HG02938 (cell line): Measurements from ENCODE around the gene HDAC9.
A peak's percentile ranks its signal among the peaks of the same experiment; 100 is the strongest.

ENCODE experiments used
- ATAC-seq: cut with Tn5 transposase; IDR thresholded peaks from one replicate; pipeline ENCODE4 v1.9.1; 2021; ENCODE audit warnings: mild to moderate bottlenecking, moderate library complexity; ENCODE audit not compliant: unreplicated experiment

HDAC9 gene

DNA sequence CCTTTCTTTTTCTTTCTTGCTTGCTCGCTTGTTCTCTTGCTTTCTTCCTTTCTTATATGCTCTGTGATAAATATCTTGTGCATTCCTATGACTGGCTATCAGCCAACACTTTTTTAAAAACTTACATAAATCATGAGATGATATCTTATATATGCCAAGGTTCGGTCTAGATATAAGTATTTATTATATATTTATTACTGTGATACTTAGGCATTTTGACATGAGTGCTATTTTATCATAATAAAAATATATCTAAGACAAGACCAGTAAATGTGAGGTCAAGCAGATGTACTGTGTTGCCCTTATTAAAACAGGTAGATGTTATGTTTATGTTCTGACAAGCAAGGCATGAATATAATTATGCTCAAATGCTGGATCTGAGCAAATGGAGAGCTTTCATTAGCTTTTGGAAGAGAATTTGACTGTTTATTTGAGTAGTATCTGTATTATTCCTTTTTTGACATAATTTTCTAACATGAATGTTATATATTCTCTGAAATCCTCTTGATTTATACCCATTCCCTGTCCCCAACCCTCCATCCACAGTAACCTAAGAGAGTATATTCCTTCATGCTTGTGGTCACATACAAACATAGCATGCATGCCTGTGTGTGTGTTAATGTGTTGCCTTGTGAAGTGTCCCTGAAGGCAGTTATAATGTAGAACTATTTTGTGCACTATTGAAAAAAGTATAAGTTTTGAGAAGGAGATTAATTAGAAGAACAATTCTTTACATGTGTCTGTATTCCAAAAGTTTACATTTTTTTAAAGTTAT lies 158.0 kb downstream of the HDAC9 start:
- no peak for ATAC-seq

DNA sequence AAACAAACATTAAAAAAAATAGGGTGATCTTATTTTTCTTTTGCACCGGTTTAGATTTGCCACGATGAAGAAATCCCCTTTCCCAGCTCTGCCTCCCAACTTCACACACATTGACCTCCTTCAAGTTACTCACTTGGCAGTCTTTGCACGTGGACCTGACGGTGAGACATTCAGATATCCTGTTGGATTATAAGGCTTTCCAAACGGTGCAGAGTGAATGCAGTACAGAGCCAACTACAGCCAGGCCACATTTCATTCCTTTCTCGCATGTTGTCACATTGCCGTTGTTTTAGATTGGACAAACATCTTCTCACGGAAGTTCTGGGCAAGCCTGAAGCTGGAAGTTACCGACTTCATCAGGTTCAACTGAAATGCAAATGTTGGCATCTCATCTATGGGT lies 159.2 kb downstream of the HDAC9 start:
- ATAC-seq: no peak

DNA sequence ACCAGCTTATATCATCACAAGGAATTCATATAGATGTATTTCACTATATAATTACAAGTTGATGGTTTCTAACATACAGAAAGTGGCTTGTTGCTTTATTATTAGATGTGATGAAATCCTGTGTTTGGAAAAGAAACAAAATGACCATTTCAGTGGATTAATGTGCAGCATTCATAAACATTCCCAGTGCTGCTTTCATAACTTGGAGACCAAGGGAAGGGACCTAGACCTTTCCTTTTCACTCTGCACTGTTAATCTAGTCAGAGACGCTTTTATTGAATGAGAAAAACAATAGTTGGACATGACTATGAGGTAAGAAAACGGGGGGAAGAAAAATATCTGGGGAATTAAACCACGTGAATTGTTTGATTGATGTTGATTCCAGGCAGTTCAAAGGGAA lies 160.0 kb downstream of the HDAC9 start:
- ATAC-seq: no peak

DNA sequence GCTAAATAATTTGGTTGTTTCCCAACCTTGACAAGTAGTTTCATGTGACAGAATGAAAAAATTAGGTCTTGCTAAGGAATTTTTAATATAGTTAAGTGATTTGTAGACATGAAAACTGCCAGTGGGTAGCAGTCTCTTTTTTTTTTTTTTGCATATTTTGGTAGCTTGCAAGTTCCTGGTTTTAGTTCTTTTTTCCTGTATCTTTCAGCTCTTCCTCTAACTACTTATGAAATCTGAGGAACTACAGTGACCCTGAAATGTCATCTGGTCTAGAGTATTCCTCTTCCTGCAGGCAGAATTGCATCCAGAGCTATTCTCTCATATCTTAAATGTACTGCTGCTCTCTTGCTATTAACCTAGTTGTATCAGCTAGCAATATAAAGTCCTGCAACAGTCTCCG lies 160.4 kb downstream of the HDAC9 start:
- ATAC-seq: no peak

DNA sequence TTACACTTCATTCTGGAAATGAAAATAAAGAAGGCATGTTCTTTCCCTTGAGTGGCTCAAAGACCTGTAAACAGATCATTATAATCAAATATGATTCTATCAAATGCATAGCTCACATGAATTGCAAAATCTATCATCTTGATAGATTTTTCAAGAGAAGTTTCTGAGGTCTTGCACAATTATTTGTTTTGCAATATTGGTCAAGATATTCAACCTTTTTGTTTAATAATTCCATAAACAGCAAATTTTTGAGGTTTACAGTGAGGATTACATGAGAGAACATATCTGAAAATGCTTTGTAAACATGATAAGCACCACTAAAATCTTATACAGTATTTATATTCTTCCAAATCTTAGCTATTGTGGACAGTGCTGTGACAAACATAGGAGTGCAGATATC lies 160.8 kb downstream of the HDAC9 start:
- no peak for ATAC-seq

DNA sequence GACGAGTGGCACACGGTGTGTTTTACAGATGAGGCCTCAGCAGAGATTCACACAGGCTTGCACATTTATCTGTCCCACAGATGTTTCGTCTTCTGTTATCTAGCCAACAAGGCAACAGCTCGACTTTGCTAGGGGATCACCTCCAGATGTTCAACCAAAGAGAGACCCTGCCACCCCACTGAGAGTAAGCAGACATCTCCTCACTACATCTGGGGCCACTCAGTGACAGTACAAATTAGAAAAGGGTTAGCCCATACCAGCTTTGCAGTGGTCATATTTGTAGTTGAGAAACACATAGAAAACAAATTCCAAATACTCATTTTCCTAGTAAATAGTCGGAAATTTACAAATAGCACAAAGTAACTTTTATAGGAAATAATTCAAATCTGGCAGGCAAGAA lies 164.2 kb downstream of the HDAC9 start:
- ATAC-seq: no peak

DNA sequence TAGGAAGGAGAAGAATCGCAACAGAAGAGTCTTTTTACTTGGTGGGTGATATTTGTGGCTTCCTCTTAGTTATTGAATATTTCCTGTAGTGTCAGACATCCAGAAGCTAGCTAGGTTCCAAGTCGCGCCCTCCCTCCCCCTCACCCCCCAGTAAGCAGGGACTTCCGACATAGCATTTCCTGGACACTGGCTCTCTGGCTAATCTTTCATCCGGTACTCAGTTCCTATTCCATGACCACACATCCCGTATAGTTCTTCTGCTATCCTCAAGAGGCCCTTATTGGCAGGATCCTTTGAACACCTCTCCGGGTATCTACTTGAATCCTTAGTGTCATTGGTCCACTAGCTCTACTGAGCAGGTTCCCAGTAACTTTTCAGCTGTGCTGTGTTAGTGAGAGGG lies 167.8 kb downstream of the HDAC9 start:
- no peak for ATAC-seq

DNA sequence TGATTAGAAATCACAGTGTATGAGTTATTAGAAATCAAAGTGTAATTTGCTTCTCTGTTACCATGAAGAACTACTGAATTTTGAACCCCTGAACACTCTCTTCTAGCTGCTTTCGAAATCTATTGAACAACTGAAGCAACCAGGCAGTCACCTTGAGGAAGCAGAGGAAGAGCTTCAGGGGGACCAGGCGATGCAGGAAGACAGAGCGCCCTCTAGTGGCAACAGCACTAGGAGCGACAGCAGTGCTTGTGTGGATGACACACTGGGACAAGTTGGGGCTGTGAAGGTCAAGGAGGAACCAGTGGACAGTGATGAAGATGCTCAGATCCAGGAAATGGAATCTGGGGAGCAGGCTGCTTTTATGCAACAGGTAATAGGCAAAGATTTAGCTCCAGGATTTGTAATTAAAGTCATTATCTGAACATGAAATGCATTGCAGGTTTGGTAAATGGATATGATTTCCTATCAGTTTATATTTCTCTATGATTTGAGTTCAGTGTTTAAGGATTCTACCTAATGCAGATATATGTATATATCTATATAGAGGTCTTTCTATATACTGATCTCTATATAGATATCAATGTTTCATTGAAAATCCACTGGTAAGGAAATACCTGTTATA lies 170.7 kb downstream of the HDAC9 start:
- peak; percentile 99 for ATAC-seq

DNA sequence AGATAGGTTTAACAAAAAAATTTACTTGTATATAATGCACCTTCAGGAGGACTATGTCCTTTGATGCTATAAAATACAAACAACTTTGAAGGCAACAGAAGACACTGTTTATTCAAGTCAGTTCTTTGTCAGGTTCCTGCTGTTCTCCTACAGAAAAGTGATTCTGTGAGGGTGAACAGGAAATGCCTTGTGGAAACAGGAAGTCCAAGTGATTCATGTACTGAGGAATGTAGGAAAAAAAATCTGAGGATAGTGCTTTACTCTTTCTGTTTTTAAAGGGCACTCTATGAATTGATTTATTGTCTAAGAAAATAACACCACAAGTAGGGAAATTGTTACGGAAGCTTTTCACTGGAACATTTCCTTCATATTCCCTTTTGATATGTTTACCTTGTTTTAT lies 171.9 kb downstream of the HDAC9 start:
- ATAC-seq: no peak

DNA sequence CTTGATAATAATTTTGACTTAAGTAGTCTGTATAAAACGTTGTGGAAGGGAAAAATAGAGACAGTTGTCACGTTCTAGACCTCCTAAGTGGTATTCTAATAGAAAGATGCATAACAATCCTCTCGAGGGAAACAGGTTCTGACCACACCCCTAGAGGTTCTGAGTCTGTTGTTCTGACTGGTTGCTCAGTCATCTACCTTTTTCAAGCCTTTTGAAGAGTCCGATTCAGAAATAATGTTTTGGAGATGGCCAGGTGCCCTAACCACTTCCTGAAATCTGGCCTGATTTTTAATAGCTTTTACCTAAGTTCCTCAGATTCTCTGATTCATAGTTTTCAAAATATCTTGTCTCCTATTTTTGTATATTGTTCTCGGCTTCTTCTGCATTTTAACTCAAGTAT lies 175.6 kb downstream of the HDAC9 start:
- no peak for ATAC-seq

DNA sequence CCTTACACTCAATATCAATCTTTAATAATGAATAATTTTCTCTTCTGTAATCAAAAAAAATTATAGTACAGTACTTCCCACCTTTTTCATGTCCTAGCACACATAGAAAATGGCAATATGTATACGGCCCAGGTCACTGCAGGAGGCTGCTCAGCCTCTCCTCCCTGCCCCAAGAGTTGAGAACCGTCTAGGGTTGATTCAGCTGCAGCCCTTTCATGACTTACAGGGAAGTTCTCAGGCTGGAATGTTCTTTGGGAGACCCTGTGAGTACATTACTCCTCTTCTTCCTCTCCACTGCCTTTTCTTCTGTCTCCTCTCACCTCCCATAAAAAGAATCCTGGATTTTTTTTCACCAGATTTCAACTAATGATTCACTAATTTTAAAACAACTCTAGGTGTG lies 180.0 kb downstream of the HDAC9 start:
- ATAC-seq: no peak

DNA sequence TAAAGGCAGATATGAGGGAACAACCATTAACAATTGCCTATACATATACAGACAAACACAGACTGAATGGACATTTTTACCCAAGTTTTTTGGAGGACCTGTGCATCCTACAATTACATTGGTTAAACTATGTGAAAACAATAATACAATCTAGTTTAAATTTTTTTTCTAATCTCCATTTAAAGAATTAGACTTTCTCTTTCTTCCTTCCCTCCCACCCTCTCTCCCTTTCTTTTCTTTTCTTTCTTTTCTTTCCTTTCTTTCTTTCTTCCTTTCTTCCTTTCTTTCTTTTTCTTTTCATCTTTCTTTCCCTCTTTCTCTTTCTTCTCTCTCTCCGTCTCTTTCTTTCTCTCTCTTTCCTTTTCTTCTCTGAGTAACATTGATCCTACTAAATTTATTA lies 183.7 kb downstream of the HDAC9 start:
- ATAC-seq: no peak

DNA sequence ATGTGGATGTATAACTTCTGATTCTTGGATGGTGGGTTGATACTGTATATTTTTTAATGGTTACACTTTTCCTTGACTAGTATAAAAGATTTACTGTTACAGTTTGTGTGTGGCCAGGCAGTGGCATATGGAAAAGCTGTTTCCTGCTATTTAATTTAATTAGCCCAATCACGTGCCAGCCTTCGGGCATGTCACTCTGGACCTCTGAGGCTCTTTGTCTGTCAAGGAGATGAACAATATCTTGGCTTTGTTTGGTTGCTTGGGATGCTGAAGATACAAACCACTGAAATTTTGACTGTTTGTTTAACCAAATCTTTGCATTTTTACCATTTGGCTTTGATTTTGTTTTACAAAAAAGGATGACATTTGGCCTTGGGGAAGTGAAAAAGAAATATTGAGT lies 185.0 kb downstream of the HDAC9 start:
- no peak for ATAC-seq

DNA sequence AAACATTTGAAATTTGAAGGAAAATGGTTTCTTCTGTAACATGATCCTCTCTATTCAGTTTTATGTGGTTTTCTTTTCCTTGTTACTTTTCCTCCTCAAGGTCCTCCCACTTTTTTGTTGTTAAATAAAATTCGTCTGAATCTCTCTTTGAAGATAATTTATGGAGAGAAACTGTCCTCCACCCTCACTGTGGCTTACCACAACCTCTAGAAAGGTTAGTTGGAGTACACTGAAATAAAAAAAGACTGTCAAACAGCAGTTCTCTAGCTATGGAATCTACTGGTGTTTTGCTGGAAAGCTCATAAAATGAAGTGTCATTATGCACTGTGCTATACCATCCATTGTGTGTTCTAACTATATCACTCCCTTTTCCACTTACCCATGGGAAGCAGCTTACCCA lies 189.4 kb downstream of the HDAC9 start:
- no peak for ATAC-seq

DNA sequence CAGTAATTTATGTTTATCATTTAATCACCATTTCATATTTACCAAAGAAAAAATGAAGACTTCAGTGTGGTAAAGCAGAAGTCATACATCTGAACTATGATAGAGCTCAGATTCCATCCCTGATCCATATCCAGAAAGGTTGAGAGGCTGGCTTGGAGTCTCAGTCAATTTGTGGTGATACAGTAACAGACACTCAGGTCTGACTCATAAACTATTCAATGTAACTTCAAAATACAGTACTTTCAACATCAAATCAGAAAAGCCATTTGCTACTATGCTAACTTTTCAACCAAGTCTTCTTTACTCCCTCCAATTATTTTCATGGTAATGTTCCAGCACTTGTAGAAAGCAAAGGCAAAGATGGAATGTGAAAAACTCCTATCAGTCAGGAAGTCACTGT lies 190.4 kb downstream of the HDAC9 start:
- no peak for ATAC-seq

DNA sequence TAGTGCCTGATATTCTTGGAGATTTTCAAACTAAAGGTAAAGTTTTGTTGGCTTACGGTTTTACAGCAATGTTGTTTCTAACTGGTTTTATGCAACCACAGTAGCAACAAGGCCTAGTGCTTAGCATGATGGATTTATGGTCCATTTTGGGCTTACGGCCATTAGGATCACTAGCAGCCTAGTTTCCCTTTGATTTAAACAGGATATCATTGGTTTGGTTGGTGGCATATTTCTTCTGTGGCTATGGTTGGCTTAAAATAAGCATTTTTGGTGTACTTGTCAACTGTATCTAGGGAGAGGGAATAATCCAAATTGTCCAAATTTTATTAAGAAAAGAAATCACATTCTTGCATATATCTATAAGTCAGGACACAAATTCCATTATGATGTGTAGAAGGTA lies 194.0 kb downstream of the HDAC9 start:
- no peak for ATAC-seq

DNA sequence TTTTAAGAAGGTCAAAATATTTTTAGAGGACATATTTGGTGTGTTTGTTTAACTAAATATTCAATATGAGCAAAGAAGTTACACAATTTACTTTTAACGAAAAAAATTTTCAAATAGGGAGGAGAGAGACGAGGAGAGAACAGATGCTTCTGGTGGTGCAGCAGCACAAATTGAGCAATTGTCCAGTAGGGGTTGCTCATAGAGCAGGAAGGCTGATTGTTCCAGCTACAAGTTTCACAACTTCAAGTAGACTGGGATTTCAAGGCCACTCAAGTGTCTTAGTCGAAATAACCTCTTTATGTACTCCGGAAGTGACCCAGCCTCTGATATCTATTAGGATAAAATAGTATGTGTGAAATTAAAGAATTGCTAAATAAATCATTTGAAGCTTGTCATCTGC lies 197.9 kb downstream of the HDAC9 start:
- ATAC-seq: no peak

DNA sequence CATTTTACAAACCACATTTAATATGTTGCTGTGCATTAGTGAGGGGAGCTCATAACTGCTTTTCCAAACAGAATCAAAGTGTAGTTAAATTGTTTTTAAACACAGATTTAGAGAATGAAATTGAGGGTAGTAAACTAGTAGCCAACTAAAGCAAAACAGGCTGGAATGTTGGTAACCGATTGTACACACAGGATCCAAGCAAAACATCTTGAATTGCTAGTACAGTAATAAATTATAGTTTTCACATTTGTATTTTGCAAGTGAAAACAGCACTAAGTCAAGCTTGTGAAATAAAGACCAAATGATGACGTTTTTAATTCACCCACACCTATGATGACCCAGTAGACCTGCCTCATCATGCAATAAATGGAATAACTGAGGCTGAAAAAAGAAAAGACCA lies 198.3 kb downstream of the HDAC9 start:
- no peak for ATAC-seq

DNA sequence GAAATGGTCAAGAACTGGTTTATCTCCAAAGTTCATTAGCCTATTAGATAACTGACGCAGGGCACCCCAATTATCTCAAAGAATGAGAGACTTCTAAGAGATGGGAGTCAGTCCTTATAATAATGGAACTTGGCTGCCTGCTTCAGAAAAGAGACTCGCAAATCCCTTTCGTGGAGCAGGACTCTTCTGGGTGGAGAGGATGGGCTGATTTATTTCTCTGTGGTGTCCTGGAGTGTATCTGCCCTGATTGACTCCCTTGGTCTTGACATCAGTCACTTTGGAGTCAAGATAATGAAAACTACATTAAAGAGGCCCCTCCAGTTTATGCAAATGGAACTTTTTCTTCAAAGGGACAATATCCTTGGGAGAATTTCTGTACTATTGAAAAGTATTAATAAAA lies 198.9 kb downstream of the HDAC9 start:
- ATAC-seq: no peak

DNA sequence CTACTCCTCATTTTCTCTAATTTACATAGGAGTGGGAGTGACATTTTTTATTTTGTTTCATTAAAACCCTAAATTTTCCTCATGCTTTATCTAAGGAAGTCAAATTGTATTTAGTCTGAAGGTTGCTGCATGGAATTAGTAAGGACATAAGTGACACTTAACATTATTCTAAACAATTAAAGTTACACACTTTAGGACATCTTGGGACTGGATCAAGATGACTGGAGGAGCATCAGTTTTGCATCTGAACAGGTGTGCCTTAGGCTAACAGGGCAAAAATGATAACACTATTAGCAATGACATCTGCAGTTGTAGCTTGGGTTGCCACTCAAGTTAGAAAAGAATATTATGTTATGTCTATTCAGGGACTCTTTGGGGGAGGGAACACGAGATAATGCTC lies 199.4 kb downstream of the HDAC9 start:
- no peak for ATAC-seq

DNA sequence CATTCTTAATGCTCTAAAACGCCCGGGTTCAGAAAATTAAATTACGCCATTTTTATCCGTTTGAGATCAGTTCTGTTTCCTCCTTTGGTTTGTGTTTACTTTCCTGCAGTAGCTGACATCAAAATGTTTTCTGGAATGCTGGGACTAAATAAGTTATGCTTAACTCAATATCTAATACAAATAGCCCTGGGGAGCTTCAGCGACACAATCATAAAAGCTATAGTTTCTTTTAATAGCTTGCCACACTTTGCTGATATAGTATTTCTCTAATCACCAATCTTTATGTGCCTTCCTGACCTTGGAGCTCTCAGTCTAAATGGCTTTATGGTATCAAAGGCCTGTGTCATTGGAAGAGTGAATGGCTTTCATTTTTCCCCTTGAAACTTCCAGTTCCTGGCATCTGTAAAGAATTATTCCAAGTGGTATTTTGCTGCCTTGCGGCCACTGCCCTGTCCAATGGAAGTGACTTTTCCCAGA lies 202.7 kb downstream of the HDAC9 start:
- ATAC-seq: no peak

DNA sequence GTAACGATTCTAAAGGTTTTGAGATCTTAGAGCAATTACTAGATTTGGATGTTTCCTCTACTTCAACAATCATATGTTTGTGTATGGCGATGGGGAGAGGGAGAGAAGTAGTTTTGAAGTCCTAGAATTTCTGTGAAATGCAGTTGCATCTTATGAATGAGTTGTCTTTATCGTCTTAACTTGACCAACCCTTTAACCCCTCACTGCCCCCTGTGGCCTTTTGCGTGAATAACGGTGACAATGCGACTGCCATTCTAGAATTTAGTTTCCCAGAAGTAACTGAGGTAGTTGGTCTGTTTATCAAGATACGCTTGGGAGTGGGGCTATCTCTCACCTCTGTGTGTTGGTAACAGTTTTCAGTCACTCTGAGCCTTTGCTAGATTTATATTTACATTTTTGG lies 204.6 kb downstream of the HDAC9 start:
- ATAC-seq: peak; percentile 68
